Stimulated activated CD8-positive, alpha-beta memory T cell treated with anti-CD3 and anti-CD28 coated beads, Interleukin-12 subunit alpha, Interleukin-12 subunit beta, amount 100 ng/mL, for 24 hours (primary cell): ENCODE results near the gene BAHD1.

Experiments used
- DNase-seq: peaks from one replicate; pipeline ENCODE4 v3.0.0-alpha.2; 2020; ENCODE audit errors: extremely low read depth

The BAHD1 gene

GRCh38 chr15:40440743-40441564 lies at the start of gene BAHD1:
BAHD1 (plus strand) TSS chr15:40440953; CDS start chr15:40458465, 17,512 bp downstream.
- DNase-seq = peak; percentile 89

DNA sequence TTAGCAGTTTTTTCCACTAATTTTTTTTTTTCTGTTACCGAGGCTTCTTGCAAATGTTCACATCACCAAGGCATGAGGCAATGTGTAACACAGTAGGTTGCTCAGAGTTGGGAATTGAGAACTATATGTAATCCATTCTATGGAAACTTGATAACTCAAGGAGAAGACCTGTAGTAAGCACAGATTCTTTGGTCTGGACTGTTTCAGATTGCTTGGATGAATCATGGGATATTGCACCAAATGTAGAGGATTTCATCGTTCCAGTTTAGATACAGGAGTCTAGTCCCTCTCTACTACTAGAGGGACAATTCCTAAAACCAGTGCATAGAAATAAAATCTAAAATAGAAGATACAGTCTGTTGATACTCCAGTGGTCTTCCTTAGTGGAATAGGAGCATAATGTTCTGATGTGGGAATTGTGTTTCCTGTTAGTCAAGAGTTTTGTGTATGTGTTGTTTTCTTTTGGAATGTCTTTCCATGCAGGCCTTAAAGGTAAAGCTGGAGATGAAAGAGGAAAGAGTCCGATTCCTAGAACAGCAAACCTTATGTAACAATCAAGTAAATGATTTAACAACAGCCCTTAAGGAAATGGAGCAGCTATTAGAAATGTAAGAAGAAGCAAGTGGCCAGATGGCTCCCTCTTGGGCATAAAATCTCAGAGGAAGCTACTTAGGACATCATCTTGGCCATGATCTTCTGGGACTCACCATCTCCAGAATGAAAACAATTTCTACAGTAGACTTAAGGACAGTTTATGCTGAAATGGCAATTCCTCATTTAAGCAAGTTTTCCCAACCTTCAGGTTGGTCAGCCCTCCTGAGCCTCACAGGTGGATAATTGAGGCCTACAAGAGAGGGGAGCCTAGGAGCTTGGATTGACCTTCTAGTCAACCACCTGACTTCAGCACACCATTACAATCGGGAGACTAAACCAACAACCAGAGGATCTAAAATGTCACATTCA lies 47.5 kb upstream of the BAHD1 start:
- no peak for DNase-seq

DNA sequence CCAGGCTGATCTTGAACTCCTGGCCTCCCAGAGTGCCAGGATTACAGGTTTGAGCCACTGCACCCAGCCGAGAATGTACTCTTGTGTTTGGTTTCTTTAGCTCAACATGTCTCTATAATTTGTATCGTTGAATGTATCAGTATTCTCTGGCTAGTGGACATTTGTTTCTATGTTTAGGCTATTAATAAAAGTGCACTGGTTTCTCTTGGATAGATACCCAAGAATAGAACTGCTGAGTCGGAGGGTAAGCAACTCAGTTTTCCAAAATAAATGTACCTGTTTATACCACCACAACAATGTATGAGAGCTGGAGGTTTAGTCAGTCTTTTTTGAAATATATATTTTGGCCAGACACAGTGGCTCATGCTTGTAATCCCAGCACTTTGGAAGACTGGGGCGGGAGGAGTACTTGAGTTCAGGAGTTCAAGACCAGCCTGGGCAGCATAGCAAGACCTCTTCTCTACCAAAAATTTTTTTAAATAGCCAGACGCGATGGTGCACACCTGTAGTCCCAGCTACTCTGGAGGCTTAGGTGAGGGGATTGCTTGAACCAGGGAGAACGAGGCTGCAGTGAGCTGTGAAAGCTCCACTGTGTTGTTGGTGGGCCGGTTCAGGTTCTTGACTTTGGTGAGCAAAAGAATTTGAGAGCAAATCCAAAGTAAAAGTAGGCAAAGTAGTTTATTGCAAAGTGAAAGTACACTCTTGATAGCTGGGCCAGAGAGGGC lies 42.9 kb upstream of the BAHD1 start:
- DNase-seq = no peak

DNA sequence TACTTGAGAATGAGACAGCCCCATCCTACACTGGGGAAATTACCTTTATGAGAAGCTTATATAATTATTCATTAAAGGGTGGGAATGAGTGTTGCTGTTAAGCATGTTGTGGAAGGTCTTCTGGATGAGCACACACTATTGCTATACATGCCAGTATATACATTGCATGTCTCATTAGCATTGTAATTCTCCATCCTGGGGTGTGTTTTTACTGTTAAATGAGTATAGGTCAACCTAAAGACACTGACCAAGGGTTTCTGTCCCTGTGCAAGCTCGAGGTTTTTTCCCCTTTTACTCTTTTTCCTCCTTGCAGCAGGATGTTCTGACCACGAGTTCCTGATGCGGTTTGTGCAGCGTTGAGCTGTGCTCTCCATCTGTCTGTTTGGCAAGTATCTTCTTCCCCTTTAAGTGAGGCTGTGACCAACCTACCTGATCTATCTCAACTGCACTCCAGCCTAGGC lies 42.3 kb upstream of the BAHD1 start:
- no peak for DNase-seq

- no peak for DNase-seq
These were observed 41.4 kb upstream of the BAHD1 start for GRCh38 chr15:40399370-40399769.

DNA sequence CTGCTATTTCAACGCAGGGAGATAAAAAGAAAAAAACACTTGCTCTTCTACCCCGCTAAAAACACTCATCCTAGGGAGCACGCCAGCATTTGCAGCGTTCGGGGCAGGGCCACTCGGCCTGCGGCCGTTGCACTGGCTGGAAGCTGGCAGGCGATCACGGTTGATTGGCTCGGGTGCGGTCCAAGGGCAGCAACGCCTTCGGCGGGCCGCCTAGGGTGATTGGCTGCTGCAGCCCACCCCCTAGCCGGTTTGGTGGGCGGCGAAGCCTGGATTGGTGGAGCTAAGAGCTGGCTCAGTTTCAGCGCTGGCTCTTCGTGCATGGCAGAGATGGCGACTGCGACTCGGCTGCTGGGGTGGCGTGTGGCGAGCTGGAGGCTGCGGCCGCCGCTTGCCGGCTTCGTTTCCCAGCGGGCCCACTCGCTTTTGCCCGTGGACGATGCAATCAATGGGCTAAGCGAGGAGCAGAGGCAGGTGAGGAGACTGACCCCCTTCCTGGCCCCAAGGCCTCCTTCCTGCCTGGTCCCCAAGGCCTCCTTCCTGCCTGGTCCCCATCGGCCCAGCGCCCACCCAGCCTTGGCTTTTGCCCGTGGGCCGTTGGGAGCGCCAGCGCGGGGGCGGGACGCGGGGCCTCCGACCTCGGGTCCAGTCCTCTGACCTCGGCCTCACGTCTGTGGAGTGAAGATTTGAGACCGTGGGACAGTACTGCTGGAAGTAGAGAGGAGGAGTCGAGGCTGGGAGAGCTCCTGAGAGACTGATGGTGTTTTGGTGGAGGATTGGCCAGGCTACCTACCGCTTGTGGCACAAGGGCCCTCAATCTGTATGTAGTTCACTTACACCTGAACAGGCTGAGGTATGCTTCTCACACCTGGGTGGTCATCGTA lies 35.0 kb upstream of the BAHD1 start, which contains the start of gene IVD:
TSS of gene IVD (plus strand) at position 295 of the 881 bp plus-strand sequence. CDS start at position 328, 33 bp downstream.
- peak; percentile 90 for DNase-seq

GRCh38 chr15:40407330-40407990 lies 33.3 kb upstream of the BAHD1 start:
- no peak for DNase-seq

DNA sequence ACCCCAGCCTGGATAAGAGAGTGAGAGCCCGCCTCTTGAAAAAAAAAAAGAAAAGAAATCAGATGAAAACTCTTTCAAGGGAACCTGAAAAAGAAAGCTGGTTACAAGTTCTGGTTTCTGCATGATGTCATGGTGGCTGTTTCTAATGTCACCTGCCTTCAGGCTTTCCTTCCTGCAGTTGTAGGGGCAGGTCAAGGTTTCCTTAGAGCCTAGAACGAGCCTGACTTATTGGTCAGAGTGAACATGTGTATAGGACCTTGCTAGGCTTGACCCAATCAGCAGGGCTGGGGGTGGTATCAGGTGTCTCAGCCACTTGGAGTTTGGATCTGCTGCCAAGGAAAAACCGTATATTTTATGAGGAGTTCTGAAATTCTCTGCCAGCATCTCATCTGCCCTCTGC lies 31.4 kb upstream of the BAHD1 start:
- no peak for DNase-seq

GRCh38 chr15:40410476-40410875 lies 30.3 kb upstream of the BAHD1 start:
- DNase-seq = no peak

DNA sequence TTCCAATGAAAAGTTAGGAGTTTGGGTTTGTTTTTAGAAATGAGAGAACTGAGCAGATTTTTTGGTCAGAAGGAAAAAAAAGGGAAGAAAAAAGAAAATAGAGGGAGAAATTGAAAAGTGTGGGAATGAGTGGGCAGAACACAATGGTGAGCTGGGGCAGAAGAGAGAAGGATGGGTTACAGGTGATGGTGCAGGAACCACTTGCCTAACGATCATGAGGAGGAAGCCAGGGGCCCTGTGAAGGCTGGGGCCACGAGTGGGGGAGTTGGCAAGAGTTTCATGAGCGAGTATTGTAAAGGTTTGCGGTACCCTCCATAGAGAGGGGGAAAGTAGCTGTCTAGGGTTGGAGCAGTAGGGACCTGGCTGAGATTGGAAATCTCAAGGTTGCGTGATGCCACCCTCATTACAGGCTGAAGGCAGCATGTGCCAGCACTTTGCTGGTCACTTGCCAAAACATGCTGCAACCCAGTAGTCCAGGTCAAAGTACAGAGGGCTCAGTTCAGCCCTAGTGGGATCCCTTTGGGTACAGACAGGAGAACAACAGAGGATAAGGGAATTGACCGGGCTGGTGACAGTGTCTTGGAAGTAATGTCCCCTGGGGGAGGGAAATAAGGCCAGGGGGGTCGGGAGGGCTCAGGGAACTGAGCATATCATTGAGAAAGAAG lies 28.5 kb upstream of the BAHD1 start:
- no peak for DNase-seq

DNA sequence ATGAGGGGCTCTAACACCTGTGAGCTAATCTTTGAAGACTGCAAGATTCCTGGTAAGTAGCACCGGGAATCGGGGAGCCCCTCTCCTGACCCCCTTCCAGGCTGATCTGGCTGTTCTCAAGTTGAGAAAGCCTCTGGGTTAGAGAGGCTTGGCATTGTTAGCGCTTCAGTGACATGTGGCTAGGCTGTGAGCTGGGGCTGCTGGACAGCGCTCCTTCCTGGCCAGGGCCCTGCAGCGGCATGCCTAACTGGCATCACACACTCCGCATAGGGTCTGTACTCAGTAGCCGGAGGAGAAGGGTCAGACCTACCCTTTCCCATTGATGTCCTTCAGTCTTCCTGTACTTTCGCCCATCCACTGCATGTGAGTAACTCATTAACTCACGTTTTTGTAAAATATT lies 27.7 kb upstream of the BAHD1 start:
- DNase-seq = no peak

DNA sequence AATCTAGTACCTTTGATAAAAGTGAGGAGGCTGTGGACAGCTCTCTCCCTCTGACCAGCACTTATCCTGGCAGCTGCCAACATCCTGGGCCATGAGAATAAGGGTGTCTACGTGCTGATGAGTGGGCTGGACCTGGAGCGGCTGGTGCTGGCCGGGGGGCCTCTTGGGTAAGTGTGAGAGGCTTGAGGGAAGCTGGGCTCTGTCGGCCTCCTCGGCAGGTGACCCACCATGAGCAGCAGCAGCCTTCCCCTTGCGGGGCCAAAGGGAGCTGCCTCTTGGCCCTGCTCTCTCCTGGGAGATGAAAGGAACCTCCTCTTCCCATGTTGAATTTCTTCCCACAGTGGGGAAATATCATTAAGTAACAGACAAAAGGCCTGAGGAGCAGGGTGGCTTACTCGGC lies 25.9 kb upstream of the BAHD1 start:
- no peak for DNase-seq

GRCh38 chr15:40415226-40415625 lies 25.5 kb upstream of the BAHD1 start:
- no peak for DNase-seq

DNA sequence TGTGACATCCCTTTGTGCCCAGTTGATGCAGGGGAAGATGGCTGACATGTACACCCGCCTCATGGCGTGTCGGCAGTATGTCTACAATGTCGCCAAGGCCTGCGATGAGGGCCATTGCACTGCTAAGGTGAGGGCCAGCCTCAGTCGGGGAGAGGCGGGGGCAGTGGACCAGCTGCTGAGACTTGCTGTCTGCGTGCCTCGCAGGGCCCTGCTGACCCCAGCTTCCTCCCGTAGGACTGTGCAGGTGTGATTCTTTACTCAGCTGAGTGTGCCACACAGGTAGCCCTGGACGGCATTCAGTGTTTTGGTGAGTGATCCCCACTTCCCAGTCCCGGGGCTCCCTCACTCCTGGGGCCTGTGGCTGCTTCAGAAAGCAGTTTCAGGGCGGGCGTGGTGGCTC lies 24.7 kb upstream of the BAHD1 start:
- no peak for DNase-seq

- no peak for DNase-seq
These were observed 22.6 kb upstream of the BAHD1 start for GRCh38 chr15:40418126-40418525.

GRCh38 chr15:40420071-40420713 lies 20.6 kb upstream of the BAHD1 start:
- no peak for DNase-seq

DNA sequence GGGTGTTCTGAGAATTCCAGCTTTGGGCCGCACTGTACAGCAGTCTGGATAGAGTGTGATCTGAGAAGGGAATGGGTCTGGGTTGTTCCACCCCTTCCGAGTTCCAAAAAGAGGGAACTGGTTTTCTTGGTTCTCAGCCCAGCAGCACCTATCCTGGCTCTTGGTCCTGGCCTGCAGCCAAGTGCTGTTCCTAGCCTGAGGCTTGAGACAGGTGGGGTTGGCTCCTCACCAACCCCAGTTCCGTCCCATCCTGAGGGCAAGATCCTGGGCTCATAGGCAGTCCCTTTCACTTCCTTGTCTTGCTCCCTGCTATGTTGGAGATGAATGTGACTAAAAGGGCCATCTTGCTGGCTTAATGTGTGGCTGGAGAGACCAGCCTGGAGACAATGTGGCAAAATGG lies 20.0 kb upstream of the BAHD1 start:
- DNase-seq = no peak

- DNase-seq = peak; percentile 37
These were observed 19.3 kb upstream of the BAHD1 start for GRCh38 chr15:40421246-40422157.
